ENCODE data around the gene GOLGA6A.

Gene GOLGA6A

DNA sequence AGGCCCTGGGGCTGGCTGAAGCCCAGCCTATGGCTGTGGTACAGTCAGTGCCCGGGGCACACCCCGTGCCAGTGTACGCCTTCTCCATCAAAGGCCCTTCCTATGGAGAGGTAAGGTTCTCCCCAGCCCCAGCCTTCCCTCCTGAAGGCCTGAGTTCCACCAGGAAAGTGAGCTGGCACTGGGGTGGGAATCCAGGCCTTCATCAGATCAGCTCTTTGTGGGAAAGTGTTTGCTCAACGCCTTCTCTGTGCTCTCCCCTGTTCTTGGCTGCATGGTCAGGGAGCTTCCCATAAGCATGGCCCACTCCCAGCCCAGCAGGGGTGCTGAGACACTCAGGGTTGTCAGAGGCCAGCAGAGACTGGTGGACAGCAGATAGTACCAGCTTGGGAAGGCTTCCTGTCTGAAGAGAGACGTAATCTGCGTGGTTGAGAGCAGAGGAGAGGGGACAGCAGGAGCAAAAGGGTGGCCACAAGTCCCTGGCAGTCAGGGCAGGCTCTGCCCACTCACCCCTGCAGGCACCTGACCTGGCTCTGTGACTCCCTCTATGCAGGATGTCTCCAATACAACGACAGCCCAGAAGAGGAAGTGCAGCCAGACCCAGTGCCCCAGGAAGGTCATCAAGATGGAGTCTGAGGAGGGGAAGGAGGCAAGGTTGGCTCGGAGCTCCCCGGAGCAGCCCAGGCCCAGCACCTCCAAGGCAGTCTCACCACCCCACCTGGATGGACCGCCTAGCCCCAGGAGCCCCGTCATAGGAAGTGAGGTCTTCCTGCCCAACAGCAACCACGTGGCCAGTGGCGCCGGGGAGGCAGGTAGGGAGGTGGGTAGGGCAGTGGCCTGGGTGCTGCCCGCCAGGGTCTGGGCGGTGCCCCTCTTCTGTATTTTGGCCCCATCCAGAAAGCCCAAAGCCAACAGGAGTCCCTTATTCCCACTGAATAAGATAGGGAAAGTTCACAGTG, 49.5 kb downstream of the GOLGA6A start:
- no peak overlapping the region for H3K4me3 ChIP-seq (replicated peaks; ENCODE audit: low read depth, low read length)
- no peak for DNase-seq (ENCODE audit: low read depth)
- TF ChIP-seq, protein P1, sequence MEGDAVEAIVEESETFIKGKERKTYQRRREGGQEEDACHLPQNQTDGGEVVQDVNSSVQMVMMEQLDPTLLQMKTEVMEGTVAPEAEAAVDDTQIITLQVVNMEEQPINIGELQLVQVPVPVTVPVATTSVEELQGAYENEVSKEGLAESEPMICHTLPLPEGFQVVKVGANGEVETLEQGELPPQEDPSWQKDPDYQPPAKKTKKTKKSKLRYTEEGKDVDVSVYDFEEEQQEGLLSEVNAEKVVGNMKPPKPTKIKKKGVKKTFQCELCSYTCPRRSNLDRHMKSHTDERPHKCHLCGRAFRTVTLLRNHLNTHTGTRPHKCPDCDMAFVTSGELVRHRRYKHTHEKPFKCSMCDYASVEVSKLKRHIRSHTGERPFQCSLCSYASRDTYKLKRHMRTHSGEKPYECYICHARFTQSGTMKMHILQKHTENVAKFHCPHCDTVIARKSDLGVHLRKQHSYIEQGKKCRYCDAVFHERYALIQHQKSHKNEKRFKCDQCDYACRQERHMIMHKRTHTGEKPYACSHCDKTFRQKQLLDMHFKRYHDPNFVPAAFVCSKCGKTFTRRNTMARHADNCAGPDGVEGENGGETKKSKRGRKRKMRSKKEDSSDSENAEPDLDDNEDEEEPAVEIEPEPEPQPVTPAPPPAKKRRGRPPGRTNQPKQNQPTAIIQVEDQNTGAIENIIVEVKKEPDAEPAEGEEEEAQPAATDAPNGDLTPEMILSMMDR (IDR thresholded peaks at IDR 0.05; ENCODE audit: low read length, missing control alignments) = no peak

GRCh38 chr15:74032046-74032445, 50.3 kb downstream of the GOLGA6A start:
- no peak for DNase-seq (ENCODE audit: low read depth)
- H3K4me3 ChIP-seq (replicated peaks; ENCODE audit: low read depth, low read length) = no peak overlapping the region
- TF ChIP-seq, protein P1 (IDR thresholded peaks at IDR 0.05; ENCODE audit: low read length, missing control alignments) = no peak

DNA sequence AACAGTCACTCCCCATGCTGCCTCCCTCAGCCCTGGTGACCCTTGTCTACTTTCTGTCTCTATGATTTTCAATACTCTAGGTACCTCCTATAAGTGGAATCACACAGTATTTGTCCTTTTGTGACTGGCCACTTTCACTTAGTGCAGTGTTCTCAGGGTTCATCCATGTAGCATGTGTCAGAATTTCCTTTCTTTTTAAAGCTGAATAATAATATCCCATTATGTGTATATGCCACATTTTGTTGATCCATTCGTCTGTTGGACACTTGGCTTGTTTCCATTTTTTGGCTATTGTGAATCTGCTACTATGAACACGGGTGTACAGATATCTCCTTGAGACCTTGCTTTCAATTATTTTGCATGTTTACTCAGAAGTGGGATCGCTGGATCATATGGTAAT, 53.7 kb downstream of the GOLGA6A start:
- TF ChIP-seq, protein P1 (IDR thresholded peaks at IDR 0.05; ENCODE audit: low read length, missing control alignments) = no peak
- DNase-seq (ENCODE audit: low read depth) = no peak
- no peak overlapping the region for H3K4me3 ChIP-seq (replicated peaks; ENCODE audit: low read depth, low read length)

GRCh38 chr15:74027688-74028087, 54.7 kb downstream of the GOLGA6A start:
- DNase-seq (ENCODE audit: low read depth) = no peak
- TF ChIP-seq, protein P1 (IDR thresholded peaks at IDR 0.05; ENCODE audit: low read length, missing control alignments) = no peak
- no peak overlapping the region for H3K4me3 ChIP-seq (replicated peaks; ENCODE audit: low read depth, low read length)

DNA sequence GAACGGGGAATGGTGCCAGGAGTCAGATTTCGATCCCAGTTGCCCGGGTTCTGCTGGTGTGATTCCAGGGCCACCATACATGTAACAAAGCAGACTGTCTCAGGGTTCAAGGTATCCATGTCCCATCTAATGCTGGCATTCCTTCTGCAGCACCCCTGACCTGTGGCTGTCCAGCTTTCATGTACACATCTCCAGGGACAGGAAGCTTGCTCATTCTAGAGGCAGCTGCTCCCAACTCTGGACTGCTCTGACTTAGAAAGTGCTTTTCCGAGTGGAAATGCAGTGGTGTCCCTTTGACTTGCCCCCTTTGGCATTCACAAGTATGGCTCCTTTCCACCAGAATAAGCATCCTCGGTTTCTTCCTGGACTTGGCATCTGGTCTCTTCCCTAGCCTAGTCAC, 56.9 kb downstream of the GOLGA6A start:
- no peak overlapping the region for H3K4me3 ChIP-seq (replicated peaks; ENCODE audit: low read depth, low read length)
- DNase-seq (ENCODE audit: low read depth) = peak; percentile 52
- TF ChIP-seq, protein P1 (IDR thresholded peaks at IDR 0.05; ENCODE audit: low read length, missing control alignments) = no peak

GRCh38 chr15:74024687-74025086, 57.7 kb downstream of the GOLGA6A start:
- DNase-seq (ENCODE audit: low read depth) = no peak
- TF ChIP-seq, protein P1 (IDR thresholded peaks at IDR 0.05; ENCODE audit: low read length, missing control alignments) = no peak
- H3K4me3 ChIP-seq (replicated peaks; ENCODE audit: low read depth, low read length) = no peak overlapping the region
